ENCODE data around the gene RNF39.

RNF39 gene

GRCh38 chr6:30113003-30113759, 37.6 kb upstream of the RNF39 start, which contains the start of gene TRIM31:
Gene TRIM31, minus strand, starts transcription at chr6:30113090. Its CDS starts 285 bp downstream, at chr6:30112805.
- TF ChIP-seq, protein P1, sequence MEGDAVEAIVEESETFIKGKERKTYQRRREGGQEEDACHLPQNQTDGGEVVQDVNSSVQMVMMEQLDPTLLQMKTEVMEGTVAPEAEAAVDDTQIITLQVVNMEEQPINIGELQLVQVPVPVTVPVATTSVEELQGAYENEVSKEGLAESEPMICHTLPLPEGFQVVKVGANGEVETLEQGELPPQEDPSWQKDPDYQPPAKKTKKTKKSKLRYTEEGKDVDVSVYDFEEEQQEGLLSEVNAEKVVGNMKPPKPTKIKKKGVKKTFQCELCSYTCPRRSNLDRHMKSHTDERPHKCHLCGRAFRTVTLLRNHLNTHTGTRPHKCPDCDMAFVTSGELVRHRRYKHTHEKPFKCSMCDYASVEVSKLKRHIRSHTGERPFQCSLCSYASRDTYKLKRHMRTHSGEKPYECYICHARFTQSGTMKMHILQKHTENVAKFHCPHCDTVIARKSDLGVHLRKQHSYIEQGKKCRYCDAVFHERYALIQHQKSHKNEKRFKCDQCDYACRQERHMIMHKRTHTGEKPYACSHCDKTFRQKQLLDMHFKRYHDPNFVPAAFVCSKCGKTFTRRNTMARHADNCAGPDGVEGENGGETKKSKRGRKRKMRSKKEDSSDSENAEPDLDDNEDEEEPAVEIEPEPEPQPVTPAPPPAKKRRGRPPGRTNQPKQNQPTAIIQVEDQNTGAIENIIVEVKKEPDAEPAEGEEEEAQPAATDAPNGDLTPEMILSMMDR (IDR thresholded peaks at IDR 0.05; ENCODE audit: low read depth, low read length, missing control alignments), result no peak
- H3K4me3 ChIP-seq (ENCODE audit: low read depth, low read length), result no peak within 1 kb of the TSS; the same call in 1 of the 2 replicates
- peak; percentile 26 for DNase-seq (ENCODE audit: low read depth)

DNA sequence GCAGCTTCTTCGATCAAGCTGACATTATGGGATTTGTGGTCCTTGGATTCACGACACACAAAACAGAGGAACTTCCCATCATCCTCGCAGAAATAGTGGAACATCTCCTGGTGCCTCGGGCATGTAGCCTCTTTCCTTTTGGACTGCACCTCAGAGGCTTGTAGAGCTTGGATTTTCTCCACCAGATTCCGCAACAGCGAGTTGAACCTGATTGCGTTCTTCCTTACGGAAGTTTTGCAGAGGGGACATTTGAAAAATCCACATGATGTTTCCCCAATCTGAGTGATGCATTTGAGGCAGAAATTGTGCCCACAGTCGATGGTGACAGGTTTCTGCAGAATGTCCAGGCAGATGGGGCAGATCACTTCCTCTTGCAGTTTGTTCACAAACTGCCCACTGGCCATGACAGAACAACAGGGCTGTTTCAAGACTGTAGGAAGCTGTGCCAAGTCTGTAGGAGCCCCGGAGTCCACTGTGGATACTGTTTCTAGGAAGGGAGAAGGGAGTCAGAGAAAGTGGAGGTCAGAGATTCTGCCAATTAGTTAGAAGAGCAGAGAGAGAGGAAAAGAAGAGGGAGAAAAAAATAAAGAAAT, 36.9 kb upstream of the RNF39 start:
- DNase-seq (ENCODE audit: low read depth), result no peak
- TF ChIP-seq, protein P1 (IDR thresholded peaks at IDR 0.05; ENCODE audit: low read depth, low read length, missing control alignments), result no peak
- H3K4me3 ChIP-seq (ENCODE audit: low read depth, low read length), result no peak overlapping the region

- TF ChIP-seq, protein P1 (IDR thresholded peaks at IDR 0.05; ENCODE audit: low read depth, low read length, missing control alignments), result no peak
- no peak for DNase-seq (ENCODE audit: low read depth)
- H3K4me3 ChIP-seq (ENCODE audit: low read depth, low read length), result no peak overlapping the region
These were observed 35.8 kb upstream of the RNF39 start for GRCh38 chr6:30111266-30111856.

- H3K4me3 ChIP-seq (ENCODE audit: low read depth, low read length), result no peak overlapping the region
- TF ChIP-seq, protein P1 (IDR thresholded peaks at IDR 0.05; ENCODE audit: low read depth, low read length, missing control alignments), result no peak
These were observed 29.1 kb upstream of the RNF39 start for GRCh38 chr6:30104661-30105060.

GRCh38 chr6:30103872-30104179, 28.3 kb upstream of the RNF39 start:
- no peak for DNase-seq (ENCODE audit: low read depth)
- TF ChIP-seq, protein P1 (IDR thresholded peaks at IDR 0.05; ENCODE audit: low read depth, low read length, missing control alignments), result no peak
- no peak overlapping the region for H3K4me3 ChIP-seq (ENCODE audit: low read depth, low read length)

More at GRCh38 chr6:30104661-30105060, 29.1 kb upstream of the RNF39 start:
- no peak for DNase-seq (ENCODE audit: low read depth)

DNA sequence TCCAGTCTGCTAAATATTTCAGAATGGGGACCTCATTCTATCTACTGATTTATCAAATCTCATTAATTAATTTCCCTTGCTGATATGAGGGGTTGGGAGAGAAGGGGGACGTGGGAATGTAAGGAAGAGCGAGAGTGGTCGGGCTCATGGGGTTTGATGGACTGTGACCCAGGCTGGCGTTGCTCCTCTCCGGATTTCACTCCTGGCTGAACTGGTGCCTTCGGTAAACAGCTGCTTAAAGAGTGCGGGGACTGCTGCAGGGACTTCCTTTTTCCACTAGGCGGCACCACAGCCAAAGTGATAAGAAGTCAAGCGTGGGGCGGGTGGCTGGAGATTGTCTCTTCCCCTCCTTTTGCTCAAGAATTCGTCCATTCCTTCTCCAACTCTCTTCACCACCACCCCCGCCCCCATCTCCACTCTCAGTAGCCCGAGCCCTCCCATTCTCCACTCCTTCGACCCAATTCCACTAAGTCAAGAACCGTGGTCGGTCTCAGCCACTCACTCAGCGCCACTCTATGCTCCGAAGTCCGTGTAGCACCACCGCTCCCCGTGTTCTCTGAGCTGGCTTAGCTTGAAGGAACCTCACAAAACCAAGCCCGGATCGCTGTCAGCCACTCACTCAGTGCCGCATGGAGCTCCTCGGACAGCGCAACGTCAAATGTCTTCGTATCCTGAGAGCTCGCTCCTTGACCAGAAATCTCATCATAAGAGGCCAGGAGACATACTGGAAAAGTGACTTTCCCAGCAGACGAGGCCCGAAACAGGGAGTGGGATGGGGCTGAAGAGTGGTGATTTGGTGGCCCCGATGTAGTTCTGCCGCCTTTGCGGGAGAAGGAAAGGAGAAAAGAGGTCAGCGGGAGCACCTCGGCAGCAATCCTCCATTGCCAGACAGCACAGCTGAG, 27.7 kb upstream of the RNF39 start:
- peak; percentile 61 for DNase-seq (ENCODE audit: low read depth)
- TF ChIP-seq, protein P1 (IDR thresholded peaks at IDR 0.05; ENCODE audit: low read depth, low read length, missing control alignments), result peak; percentile 98
- H3K4me3 ChIP-seq (ENCODE audit: low read depth, low read length), result peak overlapping the region; percentile 33

Measured in GM12864 (cell line).